Neuronal stem cell (in vitro differentiated cells): ENCODE data around the gene TARBP2. TPM values are rescaled to one million over a fixed set of nuclear protein-coding genes. Genes with fewer than 3 reads are reported as not detected.

ENCODE experiments used
- DNase-seq: peaks from one replicate; pipeline ENCODE4 v3.0.0-alpha.2; 2013; ENCODE audit warnings: low spot score
- H2AFZ ChIP-seq: one replicate; pipeline ENCODE4 v1.6.1; 2013; ENCODE audit warnings: mild to moderate bottlenecking, low read length, inconsistent platforms
- H2AK5ac ChIP-seq: 2 replicates; pipeline ENCODE4 v1.6.1; 2013; ENCODE audit warnings: low read depth, mild to moderate bottlenecking, inconsistent platforms, low read length, moderate library complexity, mixed read lengths
- H2BK120ac ChIP-seq: 2 replicates; pipeline ENCODE4 v1.6.1; 2013; ENCODE audit warnings: low read depth, mild to moderate bottlenecking, inconsistent platforms, low read length, moderate library complexity, mixed read lengths
- H2BK12ac ChIP-seq: one replicate; pipeline ENCODE4 v1.6.1; 2013; ENCODE audit warnings: low read length, inconsistent platforms
- H2BK15ac ChIP-seq: 2 replicates; pipeline ENCODE4 v1.6.1; 2013; ENCODE audit warnings: mild to moderate bottlenecking, low read length, inconsistent platforms, mixed read lengths
- H2BK5ac ChIP-seq: one replicate; pipeline ENCODE4 v1.6.1; 2013; ENCODE audit warnings: inconsistent platforms, mild to moderate bottlenecking, low read length, moderate library complexity
- H3K14ac ChIP-seq: one replicate; pipeline ENCODE4 v1.6.1; 2013; ENCODE audit warnings: low read length, inconsistent platforms
- H3K18ac ChIP-seq: 2 replicates; pipeline ENCODE4 v1.6.1; 2013; ENCODE audit warnings: low read length, inconsistent platforms
- H3K23ac ChIP-seq: 2 replicates; pipeline ENCODE4 v1.6.1; 2013; ENCODE audit warnings: low read depth, mild to moderate bottlenecking, mixed read lengths, low read length, inconsistent platforms; ENCODE audit not compliant: poor library complexity
- H3K27ac ChIP-seq: replicated peaks from 3 replicates; pipeline ENCODE4 v1.5.1; 2013; ENCODE audit warnings: low read length, inconsistent platforms
- H3K27me3 ChIP-seq, 3 experiments: 2 replicates each; pipeline ENCODE4 v1.6.1; 2013; ENCODE audit warnings: low read length in 3 of 3, mild to moderate bottlenecking in 2 of 3, inconsistent platforms in 1 of 3, low read depth in 1 of 3, mixed read lengths in 1 of 3, moderate library complexity in 1 of 3; ENCODE audit not compliant: control insufficient read depth in 3 of 3, insufficient read depth in 3 of 3
- H3K36me3 ChIP-seq, 2 donors: replicated peaks in 1 of 2; 2 replicates each; pipeline ENCODE4 v1.6.1; 2013; ENCODE audit warnings: low read length in 2 of 2; ENCODE audit not compliant: control insufficient read depth in 2 of 2, insufficient read depth in 2 of 2
- H3K4ac ChIP-seq: 2 replicates; pipeline ENCODE4 v1.6.1; 2013; ENCODE audit warnings: inconsistent platforms, mild to moderate bottlenecking, low read length, moderate library complexity
- H3K4me1 ChIP-seq, 2 donors: 1 replicate in 1 of 2; 2 replicates in 1 of 2; pipeline ENCODE4 v1.6.1; 2013; ENCODE audit warnings: low read length in 2 of 2, low read depth in 1 of 2; ENCODE audit not compliant: control insufficient read depth in 2 of 2, insufficient read depth in 1 of 2
- H3K4me2 ChIP-seq: one replicate; pipeline ENCODE4 v1.6.1; 2013; ENCODE audit warnings: mild to moderate bottlenecking, low read length, inconsistent platforms; ENCODE audit not compliant: insufficient read depth, poor library complexity, severe bottlenecking
- H3K4me3 ChIP-seq, 2 donors: 2 replicates each; pipeline ENCODE4 v1.5.1; 2013; ENCODE audit warnings: low read length in 2 of 2, mild to moderate bottlenecking in 2 of 2, inconsistent platforms in 1 of 2, moderate library complexity in 1 of 2
- H3K79me1 ChIP-seq: one replicate; pipeline ENCODE4 v1.6.1; 2013; ENCODE audit warnings: low read depth, mild to moderate bottlenecking, inconsistent platforms, low read length, moderate library complexity
- H3K9ac ChIP-seq: one replicate; pipeline ENCODE4 v1.6.1; 2013; ENCODE audit warnings: mild to moderate bottlenecking, low read depth, low read length, inconsistent platforms; ENCODE audit not compliant: poor library complexity
- H3K9me3 ChIP-seq, 2 donors: replicated peaks in 1 of 2; 2 replicates each; pipeline versions ENCODE3 to v1.6.1; 2013; ENCODE audit warnings: low read length in 2 of 2, mild to moderate bottlenecking in 2 of 2, inconsistent platforms in 1 of 2, low read depth in 1 of 2, mixed read lengths in 1 of 2, moderate library complexity in 1 of 2; ENCODE audit not compliant: control insufficient read depth in 2 of 2, insufficient read depth in 1 of 2
- H4K8ac ChIP-seq: one replicate; pipeline ENCODE4 v1.6.1; 2013; ENCODE audit warnings: low read depth, mild to moderate bottlenecking, inconsistent platforms, low read length, moderate library complexity
- H4K91ac ChIP-seq: one replicate; pipeline ENCODE4 v1.6.1; 2013; ENCODE audit warnings: low read length, low read depth, mild to moderate bottlenecking, inconsistent platforms; ENCODE audit not compliant: poor library complexity
- WGBS, 2 donors: extraction: QIAGEN DNeasy Blood & Tissue Kit; methylation state at CpG; one replicate each; pipeline ENCODE4 v1.1.7; 2013; ENCODE audit warnings: missing lambda C conversion rate in 2 of 2, mixed read lengths in 1 of 2; ENCODE audit not compliant: insufficient read length in 2 of 2, insufficient replicate concordance in 1 of 2; ENCODE audit errors: extremely low coverage in 2 of 2; 5-methylcytosine and 5-hydroxymethylcytosine counted together
- polyA plus RNA-seq, 2 experiments: library from polyadenylated mRNA; stranded (reverse); fragments of 200-250 nt; gene quantifications; one replicate each; pipeline ENCODE4 v1.2.3, GENCODE V29; 2013

Gene TARBP2
- polyA plus RNA-seq (2013, experiment 1 of 2), result 30.1 TPM
- polyA plus RNA-seq (2013, experiment 2 of 2), result 30.0 TPM

- no CpG with 5 or more reads among the region's 74 CpGs for WGBS, 2 donors
- peak within 1 kb of the TSS; percentile 94 for H3K27ac ChIP-seq
- peak within 1 kb of the TSS; percentile 89 for H3K4me2 ChIP-seq
Observed at GRCh38 chr12:53500776-53501614, at the start of gene TARBP2. TSS of gene TARBP2 (plus strand) at chr12:53501283. CDS start at chr12:53501409, 126 bp downstream.

GRCh38 chr12:53451661-53452158 is 49.4 kb upstream of the TARBP2 start, which contains the start of gene PCBP2:
TSS of gene PCBP2 (plus strand) at chr12:53452102. CDS start at chr12:53454801, 2,699 bp downstream.
- peaks cover 2 to 16% of the 10 kb centered on the region in 2 donors for H3K4me1 ChIP-seq
- no CpG with 5 or more reads among the region's 32 CpGs for WGBS, 2 donors
- peak within 1 kb of the TSS; percentile 79 for H4K91ac ChIP-seq
- peak within 1 kb of the TSS; percentile 95 to 100 for H3K4me3 ChIP-seq
- peak within 1 kb of the TSS; percentile 97 for H3K9ac ChIP-seq
- no peak within 1 kb of the TSS for H2BK5ac ChIP-seq
- H3K18ac ChIP-seq, result peak within 1 kb of the TSS; percentile 99
- peak within 1 kb of the TSS; percentile 96 for H3K23ac ChIP-seq
- peak within 1 kb of the TSS; percentile 36 for H3K4me2 ChIP-seq
- DNase-seq, result peak; percentile 99
- peak within 1 kb of the TSS; percentile 98 for H3K27ac ChIP-seq
- H2BK15ac ChIP-seq, result no peak within 1 kb of the TSS
- H3K9me3 ChIP-seq, result peaks cover 0 to 2% of the 10 kb centered on the region in 2 donors
- H2AK5ac ChIP-seq, result peak within 1 kb of the TSS; percentile 97
- no peak within 1 kb of the TSS for H2BK12ac ChIP-seq
- peak within 1 kb of the TSS; percentile 99 for H2BK120ac ChIP-seq
- peak within 1 kb of the TSS; percentile 71 for H3K14ac ChIP-seq
- peaks cover 21 to 46% of the 10 kb centered on the region in 2 donors for H3K36me3 ChIP-seq
- H3K4ac ChIP-seq, result peak within 1 kb of the TSS; percentile 10
- H3K27me3 ChIP-seq, result no peaks in the 10 kb centered on the region
- H4K8ac ChIP-seq, result no peak within 1 kb of the TSS
- H3K79me1 ChIP-seq, result no peaks in the 10 kb centered on the region
- H2AFZ ChIP-seq, result peak within 1 kb of the TSS; percentile 65

More at GRCh38 chr12:53500776-53501614, at the start of gene TARBP2:
- Histone ChIP-seq H2BK15ac (peak within 1 kb of the TSS; percentile 52), H3K14ac (peak within 1 kb of the TSS; percentile 92), H3K79me1 (peaks cover 6% of the 10 kb centered on the region), H2BK5ac (peak within 1 kb of the TSS; percentile 97), H3K36me3 (peaks cover 7 to 39% of the 10 kb centered on the region in 2 donors), H3K4me3 (peak within 1 kb of the TSS; percentile 83 to 97), H4K8ac (peak within 1 kb of the TSS; percentile 100), H3K9me3 (no peaks in the 10 kb centered on the region), H2AFZ (peak within 1 kb of the TSS; percentile 100), H3K4me1 (peaks cover 26 to 30% of the 10 kb centered on the region in 2 donors), H2AK5ac (peak within 1 kb of the TSS; percentile 99), H4K91ac (peak within 1 kb of the TSS; percentile 97), H3K4ac (peak within 1 kb of the TSS; percentile 96), H3K9ac (peak within 1 kb of the TSS; percentile 99), H3K18ac (peak within 1 kb of the TSS; percentile 100), H2BK12ac (no peak within 1 kb of the TSS), H3K27me3 (no peaks in the 10 kb centered on the region), H3K23ac (peak within 1 kb of the TSS; percentile 97), H2BK120ac (peak within 1 kb of the TSS; percentile 44)
- peak; percentile 99 for DNase-seq

- H3K23ac ChIP-seq, result peak overlapping the region; percentile 96
- H3K9ac ChIP-seq, result peak overlapping the region; percentile 97
- no peaks in the 10 kb centered on the region for H3K79me1 ChIP-seq
- H3K27ac ChIP-seq, result peak overlapping the region; percentile 98
- peak overlapping the region; percentile 36 for H3K4me2 ChIP-seq
- DNase-seq, result peak; percentile 92
- H2AFZ ChIP-seq, result peak overlapping the region; percentile 61
- peak overlapping the region; percentile 99 for H2BK120ac ChIP-seq
- peak overlapping the region; percentile 79 for H4K91ac ChIP-seq
- no peak overlapping the region for H2BK15ac ChIP-seq
- H4K8ac ChIP-seq, result no peak overlapping the region
- H3K9me3 ChIP-seq, result peaks cover 0 to 2% of the 10 kb centered on the region in 2 donors
- H3K36me3 ChIP-seq, result peaks cover 27 to 53% of the 10 kb centered on the region in 2 donors
- peak overlapping the region; percentile 95 to 100 for H3K4me3 ChIP-seq
- H3K18ac ChIP-seq, result peak overlapping the region; percentile 99
- H2AK5ac ChIP-seq, result peak overlapping the region; percentile 97
- no peak overlapping the region for H2BK12ac ChIP-seq
- peaks cover 2 to 16% of the 10 kb centered on the region in 2 donors for H3K4me1 ChIP-seq
- no peak overlapping the region for H2BK5ac ChIP-seq
- WGBS, 2 donors, result no CpG with 5 or more reads among the region's 82 CpGs
- peak overlapping the region; percentile 10 for H3K4ac ChIP-seq
- peak overlapping the region; percentile 71 for H3K14ac ChIP-seq
- H3K27me3 ChIP-seq, result no peaks in the 10 kb centered on the region
Observed at GRCh38 chr12:53452159-53453077, 48.7 kb upstream of the TARBP2 start.
